ENCODE data around the gene RNF213.

Gene RNF213

DNA sequence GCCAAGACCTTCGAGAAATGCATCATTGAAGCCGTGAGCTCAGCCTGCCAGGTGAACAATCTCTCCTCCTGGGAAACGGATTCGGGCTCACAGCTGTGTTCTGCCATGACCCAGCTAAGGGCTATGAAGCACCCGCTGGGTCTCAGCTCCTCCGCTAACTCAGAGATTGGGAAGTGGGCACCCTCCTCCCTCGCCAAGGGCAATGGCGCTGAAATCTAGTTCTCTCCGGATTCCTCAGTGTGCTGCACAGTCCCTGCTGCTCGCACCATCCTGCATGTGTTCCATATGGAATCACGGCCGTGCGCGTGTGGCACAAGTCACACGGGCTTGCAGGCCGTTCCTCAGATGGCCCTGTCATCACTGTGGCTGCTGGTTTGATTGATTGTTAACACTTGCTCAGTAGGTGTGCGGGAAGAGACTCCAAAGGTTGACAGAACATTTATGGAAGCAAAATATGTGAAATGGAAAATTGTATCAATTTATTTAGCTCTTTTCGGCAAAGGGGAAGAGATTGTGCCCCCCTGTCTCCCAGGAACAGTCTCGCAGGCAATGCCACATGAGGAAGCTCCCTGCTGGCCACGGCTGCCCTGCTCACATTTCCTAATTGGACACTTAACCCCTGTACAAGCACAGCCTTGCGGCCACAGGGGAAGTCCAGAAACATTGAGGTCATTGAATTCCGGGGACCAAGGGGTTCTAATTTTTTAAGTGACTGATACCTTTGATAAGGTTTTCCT lies 58.8 kb downstream of the RNF213 start:
- Histone ChIP-seq H3K4me3 (replicated peaks; ENCODE audit: low read depth, low read length) (no peak overlapping the region), H3K36me3 (ENCODE audit: control insufficient read depth, insufficient read depth, low read length) (peaks cover 24% of the 10 kb centered on the region), H3K27me3 (replicated peaks; ENCODE audit: control insufficient read depth, insufficient read depth, low read length) (no peaks in the 10 kb centered on the region)
- TF ChIP-seq, protein P1, sequence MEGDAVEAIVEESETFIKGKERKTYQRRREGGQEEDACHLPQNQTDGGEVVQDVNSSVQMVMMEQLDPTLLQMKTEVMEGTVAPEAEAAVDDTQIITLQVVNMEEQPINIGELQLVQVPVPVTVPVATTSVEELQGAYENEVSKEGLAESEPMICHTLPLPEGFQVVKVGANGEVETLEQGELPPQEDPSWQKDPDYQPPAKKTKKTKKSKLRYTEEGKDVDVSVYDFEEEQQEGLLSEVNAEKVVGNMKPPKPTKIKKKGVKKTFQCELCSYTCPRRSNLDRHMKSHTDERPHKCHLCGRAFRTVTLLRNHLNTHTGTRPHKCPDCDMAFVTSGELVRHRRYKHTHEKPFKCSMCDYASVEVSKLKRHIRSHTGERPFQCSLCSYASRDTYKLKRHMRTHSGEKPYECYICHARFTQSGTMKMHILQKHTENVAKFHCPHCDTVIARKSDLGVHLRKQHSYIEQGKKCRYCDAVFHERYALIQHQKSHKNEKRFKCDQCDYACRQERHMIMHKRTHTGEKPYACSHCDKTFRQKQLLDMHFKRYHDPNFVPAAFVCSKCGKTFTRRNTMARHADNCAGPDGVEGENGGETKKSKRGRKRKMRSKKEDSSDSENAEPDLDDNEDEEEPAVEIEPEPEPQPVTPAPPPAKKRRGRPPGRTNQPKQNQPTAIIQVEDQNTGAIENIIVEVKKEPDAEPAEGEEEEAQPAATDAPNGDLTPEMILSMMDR (IDR thresholded peaks at IDR 0.05; ENCODE audit: insufficient read depth, low read length, poor library complexity, severe bottlenecking) = no peak
- DNase-seq (ENCODE audit: extremely low read depth, insufficient read length) = no peak

DNA sequence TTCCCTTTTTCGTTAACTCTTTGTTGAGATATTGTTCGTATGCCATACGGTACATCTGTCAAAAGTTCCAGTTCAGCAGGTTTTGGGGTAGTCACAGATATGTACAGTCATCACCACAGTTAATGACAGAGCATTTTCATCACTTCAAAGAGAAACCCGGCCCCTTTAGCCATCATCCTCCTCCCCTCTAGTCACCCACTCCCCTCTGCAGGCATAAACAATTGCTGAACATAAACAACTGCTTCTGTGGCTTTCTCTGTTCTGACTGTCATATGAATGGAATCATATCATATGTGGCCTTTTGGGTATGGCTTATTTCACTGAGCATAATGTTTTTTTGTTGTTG lies 59.3 kb downstream of the RNF213 start:
- DNase-seq (ENCODE audit: extremely low read depth, insufficient read length) = no peak
- Histone ChIP-seq H3K36me3 (ENCODE audit: control insufficient read depth, insufficient read depth, low read length) (peaks cover 25% of the 10 kb centered on the region), H3K4me3 (replicated peaks; ENCODE audit: low read depth, low read length) (no peak overlapping the region), H3K27me3 (replicated peaks; ENCODE audit: control insufficient read depth, insufficient read depth, low read length) (no peaks in the 10 kb centered on the region)
- TF ChIP-seq, protein P1 (IDR thresholded peaks at IDR 0.05; ENCODE audit: insufficient read depth, low read length, poor library complexity, severe bottlenecking) = no peak

DNA sequence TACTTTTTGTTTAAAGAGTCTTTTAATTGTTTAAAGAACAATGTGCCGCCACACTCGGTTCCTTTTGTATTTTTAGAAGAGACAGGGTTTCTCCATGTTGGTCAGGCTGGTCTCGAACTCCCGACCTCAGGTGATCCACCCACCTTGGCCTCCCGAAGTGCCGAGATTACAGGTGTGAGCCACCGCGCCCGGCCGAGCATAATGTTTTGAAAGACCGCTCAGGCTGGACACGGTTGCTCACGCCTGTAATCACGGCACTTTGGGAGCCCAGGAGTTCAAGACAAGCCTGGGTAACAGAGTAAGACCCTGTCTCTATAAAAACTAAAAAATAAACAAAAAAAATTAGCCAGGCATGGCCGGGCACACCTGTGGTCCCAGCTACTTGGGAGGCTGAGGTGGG lies 59.8 kb downstream of the RNF213 start:
- no peak for DNase-seq (ENCODE audit: extremely low read depth, insufficient read length)
- Histone ChIP-seq H3K36me3 (ENCODE audit: control insufficient read depth, insufficient read depth, low read length) (peaks cover 29% of the 10 kb centered on the region), H3K4me3 (replicated peaks; ENCODE audit: low read depth, low read length) (no peak overlapping the region), H3K27me3 (replicated peaks; ENCODE audit: control insufficient read depth, insufficient read depth, low read length) (no peaks in the 10 kb centered on the region)
- TF ChIP-seq, protein P1 (IDR thresholded peaks at IDR 0.05; ENCODE audit: insufficient read depth, low read length, poor library complexity, severe bottlenecking) = no peak

DNA sequence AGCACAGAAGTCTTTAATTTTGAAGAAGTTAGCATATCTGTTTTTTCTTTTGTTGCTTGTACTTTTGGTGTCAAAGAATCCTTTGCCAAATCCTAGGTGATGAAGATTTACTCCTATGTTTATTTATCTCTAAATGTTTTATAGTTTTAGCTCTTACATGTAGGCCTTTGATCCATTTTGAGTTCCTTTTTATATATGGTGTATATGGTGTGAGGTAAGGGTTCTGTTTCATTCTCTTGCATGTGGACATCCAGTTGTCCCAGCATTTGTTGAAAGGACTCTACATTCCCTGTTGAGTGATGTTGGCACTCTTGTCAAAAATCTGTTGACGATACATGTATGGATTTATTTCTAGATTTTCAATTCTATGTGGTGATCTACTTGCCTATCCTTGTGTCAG lies 62.2 kb downstream of the RNF213 start:
- no peaks in the 10 kb centered on the region for H3K27me3 ChIP-seq (replicated peaks; ENCODE audit: control insufficient read depth, insufficient read depth, low read length)
- TF ChIP-seq, protein P1 (IDR thresholded peaks at IDR 0.05; ENCODE audit: insufficient read depth, low read length, poor library complexity, severe bottlenecking) = no peak
- DNase-seq (ENCODE audit: extremely low read depth, insufficient read length) = no peak
- peaks cover 20% of the 10 kb centered on the region for H3K36me3 ChIP-seq (ENCODE audit: control insufficient read depth, insufficient read depth, low read length)
- H3K4me3 ChIP-seq (replicated peaks; ENCODE audit: low read depth, low read length) = no peak overlapping the region

DNA sequence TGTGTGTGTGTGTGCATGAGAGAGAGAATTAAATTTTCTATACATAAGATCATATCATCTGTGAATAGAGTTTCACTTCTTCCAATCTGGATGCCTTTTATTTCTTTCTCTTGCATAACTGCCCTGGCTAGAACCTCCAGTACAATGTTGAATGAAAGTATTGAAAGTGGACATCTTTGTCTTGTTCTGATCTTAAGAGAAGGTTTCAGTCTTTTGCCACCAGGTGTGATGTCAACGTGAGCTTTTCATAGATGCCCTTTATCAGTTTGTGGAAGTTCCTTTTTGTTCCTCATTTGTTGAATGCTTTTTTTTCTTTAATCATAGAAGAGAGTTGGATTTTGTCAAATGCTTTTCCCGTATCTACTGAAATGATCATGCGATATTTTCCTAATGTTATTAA lies 63.3 kb downstream of the RNF213 start:
- Histone ChIP-seq H3K27me3 (replicated peaks; ENCODE audit: control insufficient read depth, insufficient read depth, low read length) (no peaks in the 10 kb centered on the region), H3K36me3 (ENCODE audit: control insufficient read depth, insufficient read depth, low read length) (peaks cover 22% of the 10 kb centered on the region), H3K4me3 (replicated peaks; ENCODE audit: low read depth, low read length) (no peak overlapping the region)
- no peak for DNase-seq (ENCODE audit: extremely low read depth, insufficient read length)
- TF ChIP-seq, protein P1 (IDR thresholded peaks at IDR 0.05; ENCODE audit: insufficient read depth, low read length, poor library complexity, severe bottlenecking) = no peak

DNA sequence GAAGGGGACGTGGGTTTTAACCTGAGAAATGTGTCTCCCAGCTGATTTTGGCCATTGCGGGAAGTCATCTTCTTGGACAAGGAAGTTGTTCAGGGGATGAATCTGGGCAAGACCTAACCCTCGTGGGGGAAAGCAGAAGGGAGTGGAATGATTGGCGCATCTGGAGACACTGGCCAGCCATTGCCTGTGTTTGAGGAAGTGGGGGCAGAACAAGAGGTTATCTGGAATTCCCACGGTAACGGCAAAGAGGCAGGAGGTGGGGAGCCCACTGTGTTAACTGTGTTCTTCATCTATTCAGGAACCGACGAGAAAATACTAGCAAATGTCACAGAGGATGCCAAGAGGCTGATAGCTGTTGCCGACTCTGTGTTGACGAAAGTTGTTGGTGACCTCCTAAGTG lies 66.9 kb downstream of the RNF213 start:
- no peaks in the 10 kb centered on the region for H3K27me3 ChIP-seq (replicated peaks; ENCODE audit: control insufficient read depth, insufficient read depth, low read length)
- TF ChIP-seq, protein P1 (IDR thresholded peaks at IDR 0.05; ENCODE audit: insufficient read depth, low read length, poor library complexity, severe bottlenecking) = no peak
- DNase-seq (ENCODE audit: extremely low read depth, insufficient read length) = no peak
- no peak overlapping the region for H3K4me3 ChIP-seq (replicated peaks; ENCODE audit: low read depth, low read length)
- H3K36me3 ChIP-seq (ENCODE audit: control insufficient read depth, insufficient read depth, low read length) = peaks cover 26% of the 10 kb centered on the region
